ES-I3 (cell line): ENCODE data around the gene SERPINA5.

Experiments used
- H3K36me3 ChIP-seq: 2 replicates; pipeline ENCODE4 v1.6.1; 2013; ENCODE audit warnings: mild to moderate bottlenecking, low read length, control low read depth, moderate library complexity; ENCODE audit not compliant: insufficient read depth
- H3K4me1 ChIP-seq: 2 replicates; pipeline ENCODE4 v1.6.1; 2013; ENCODE audit warnings: mild to moderate bottlenecking, control low read depth, low read length; ENCODE audit not compliant: insufficient read depth
- H3K9ac ChIP-seq: 2 replicates; pipeline ENCODE4 v1.6.1; 2013; ENCODE audit warnings: low read depth, mild to moderate bottlenecking, low read length, moderate library complexity
- H3K9me3 ChIP-seq: 2 replicates; pipeline ENCODE4 v1.6.1; 2013; ENCODE audit warnings: mild to moderate bottlenecking, low read length, moderate library complexity; ENCODE audit not compliant: control insufficient read depth, insufficient read depth

SERPINA5 gene

GRCh38 chr14:94562022-94562421, 19.2 kb upstream of the SERPINA5 start:
- H3K9me3 ChIP-seq: no peaks in the 10 kb centered on the region
- H3K36me3 ChIP-seq: no peaks in the 10 kb centered on the region
- H3K9ac ChIP-seq: no peak overlapping the region
- H3K4me1 ChIP-seq: no peaks in the 10 kb centered on the region

GRCh38 chr14:94562941-94563883, 18.0 kb upstream of the SERPINA5 start:
- Histone ChIP-seq H3K9ac (no peak overlapping the region), H3K4me1 (no peaks in the 10 kb centered on the region), H3K9me3 (no peaks in the 10 kb centered on the region)

GRCh38 chr14:94564381-94564780, 16.8 kb upstream of the SERPINA5 start:
- Histone ChIP-seq H3K9ac (no peak overlapping the region), H3K4me1 (no peaks in the 10 kb centered on the region), H3K9me3 (no peaks in the 10 kb centered on the region), H3K36me3 (no peaks in the 10 kb centered on the region)

More at GRCh38 chr14:94562941-94563883, 18.0 kb upstream of the SERPINA5 start:
- H3K36me3 ChIP-seq: no peaks in the 10 kb centered on the region

- Histone ChIP-seq H3K4me1 (no peaks in the 10 kb centered on the region), H3K9me3 (no peaks in the 10 kb centered on the region), H3K36me3 (no peaks in the 10 kb centered on the region), H3K9ac (no peak overlapping the region)
These were observed 13.0 kb upstream of the SERPINA5 start for GRCh38 chr14:94568186-94568585.

- H3K36me3 ChIP-seq: no peaks in the 10 kb centered on the region
- no peaks in the 10 kb centered on the region for H3K4me1 ChIP-seq
- H3K9me3 ChIP-seq: no peaks in the 10 kb centered on the region
- no peak overlapping the region for H3K9ac ChIP-seq
These were observed 11.7 kb upstream of the SERPINA5 start for GRCh38 chr14:94569381-94570001.

- Histone ChIP-seq H3K9me3 (no peaks in the 10 kb centered on the region), H3K9ac (no peak overlapping the region), H3K36me3 (no peaks in the 10 kb centered on the region), H3K4me1 (no peaks in the 10 kb centered on the region)
These were observed 11.2 kb upstream of the SERPINA5 start for GRCh38 chr14:94570002-94570400.

- H3K4me1 ChIP-seq: no peaks in the 10 kb centered on the region
- no peak overlapping the region for H3K9ac ChIP-seq
- no peaks in the 10 kb centered on the region for H3K9me3 ChIP-seq
- no peaks in the 10 kb centered on the region for H3K36me3 ChIP-seq
These were observed 10.8 kb upstream of the SERPINA5 start for GRCh38 chr14:94570440-94570839.

- H3K9me3 ChIP-seq: no peaks in the 10 kb centered on the region
- H3K4me1 ChIP-seq: no peaks in the 10 kb centered on the region
- no peak overlapping the region for H3K9ac ChIP-seq
These were observed 9.8 kb upstream of the SERPINA5 start for GRCh38 chr14:94571395-94571794.

GRCh38 chr14:94571950-94572349, 9.3 kb upstream of the SERPINA5 start:
- H3K9ac ChIP-seq: no peak overlapping the region
- no peaks in the 10 kb centered on the region for H3K4me1 ChIP-seq
- H3K36me3 ChIP-seq: no peaks in the 10 kb centered on the region
- H3K9me3 ChIP-seq: no peaks in the 10 kb centered on the region

More at GRCh38 chr14:94571395-94571794, 9.8 kb upstream of the SERPINA5 start:
- H3K36me3 ChIP-seq: no peaks in the 10 kb centered on the region

GRCh38 chr14:94572637-94573303, 8.5 kb upstream of the SERPINA5 start:
- H3K4me1 ChIP-seq: no peaks in the 10 kb centered on the region
- no peaks in the 10 kb centered on the region for H3K36me3 ChIP-seq
- no peaks in the 10 kb centered on the region for H3K9me3 ChIP-seq
- H3K9ac ChIP-seq: no peak overlapping the region

GRCh38 chr14:94573475-94574277, 7.5 kb upstream of the SERPINA5 start:
- no peaks in the 10 kb centered on the region for H3K4me1 ChIP-seq
- no peaks in the 10 kb centered on the region for H3K9me3 ChIP-seq

GRCh38 chr14:94574336-94574735, 6.9 kb upstream of the SERPINA5 start:
- Histone ChIP-seq H3K9me3 (no peaks in the 10 kb centered on the region), H3K9ac (no peak overlapping the region), H3K4me1 (no peaks in the 10 kb centered on the region), H3K36me3 (no peaks in the 10 kb centered on the region; the same call in 1 of the 2 replicates)

More at GRCh38 chr14:94573475-94574277, 7.5 kb upstream of the SERPINA5 start:
- no peaks in the 10 kb centered on the region for H3K36me3 ChIP-seq
- no peak overlapping the region for H3K9ac ChIP-seq

GRCh38 chr14:94575730-94576585, 5.3 kb upstream of the SERPINA5 start:
- H3K9me3 ChIP-seq: no peaks in the 10 kb centered on the region
- H3K36me3 ChIP-seq: no peaks in the 10 kb centered on the region; the same call in 1 of the 2 replicates

More at GRCh38 chr14:94575730-94576585, 5.3 kb upstream of the SERPINA5 start:
- Histone ChIP-seq H3K4me1 (no peaks in the 10 kb centered on the region), H3K9ac (no peak overlapping the region)
